K562 (cell line): ENCODE results near the gene PNPO. TPM values are rescaled to one million over a fixed set of nuclear protein-coding genes. Genes with fewer than 3 reads are reported as not detected.

Experiments
- E2F3 ChIP-seq: fragments of 250-450 bp; sonication (Bioruptor Pico); IDR thresholded peaks from 2 replicates; pipeline ENCODE4 v1.4.0; 2020; ENCODE audit warnings: mild to moderate bottlenecking
- FOXP1 ChIP-seq: sonication (generic); formaldehyde crosslinking; IDR thresholded peaks from 2 replicates; pipeline ENCODE4 v1.8.0; 2022; ENCODE audit warnings: mild to moderate bottlenecking, missing genetic modification reagents
- GATA2 ChIP-seq: sonication (generic); formaldehyde crosslinking; IDR thresholded peaks from 2 replicates; pipeline ENCODE4 v1.4.0; 2020; ENCODE audit warnings: mild to moderate bottlenecking, missing genetic modification reagents
- HEY1 ChIP-seq: fragments of 250-450 bp; sonication (Bioruptor Pico); IDR thresholded peaks from 2 replicates; pipeline ENCODE4 v1.5.0; 2020; ENCODE audit warnings: mild to moderate bottlenecking, moderate library complexity, borderline replicate concordance
- HNRNPH1 ChIP-seq: fragments of 200-400 bp; formaldehyde crosslinking; optimal IDR thresholded peaks from 2 replicates; pipeline ENCODE3; 2017; ENCODE audit warnings: low read depth, mild to moderate bottlenecking, low read length, moderate library complexity
- HNRNPL ChIP-seq: fragments of 200-400 bp; formaldehyde crosslinking; IDR thresholded peaks from 2 replicates; pipeline ENCODE4 v1.6.1; 2017; ENCODE audit warnings: low read depth, mild to moderate bottlenecking, low read length
- MNT ChIP-seq, 2 experiments: fragments of 450-650 bp; conservative IDR thresholded peaks; 2 replicates each; pipeline ENCODE4 v1.6.1; 2017; ENCODE audit warnings: mild to moderate bottlenecking in 2 of 2, moderate library complexity in 2 of 2
- NR1H2 ChIP-seq: sonication (generic); formaldehyde crosslinking; IDR thresholded peaks from 2 replicates; pipeline ENCODE4 v1.4.0; 2020; ENCODE audit warnings: mild to moderate bottlenecking, missing genetic modification reagents
- OTX1 ChIP-seq: fragments of 450-650 bp; formaldehyde crosslinking; IDR thresholded peaks from 2 replicates; pipeline ENCODE4 v1.4.0; 2022; ENCODE audit warnings: mild to moderate bottlenecking
- PURB ChIP-seq: sonication (generic); formaldehyde crosslinking; IDR thresholded peaks from 2 replicates; pipeline ENCODE4 v1.9.0; 2021; ENCODE audit warnings: low read depth, mild to moderate bottlenecking, missing genetic modification reagents
- RBBP5 ChIP-seq: fragments of 200-600 bp; sonication (generic); IDR thresholded peaks from 2 replicates; pipeline ENCODE4 v1.6.1; 2012; ENCODE audit warnings: borderline replicate concordance, mild to moderate bottlenecking, low read length, control low read depth, inconsistent platforms; ENCODE audit not compliant: insufficient read depth, poor library complexity, severe bottlenecking
- RBM17 ChIP-seq: fragments of 200-400 bp; formaldehyde crosslinking; IDR thresholded peaks from 2 replicates; pipeline ENCODE4 v1.6.1; 2017; ENCODE audit warnings: low read depth, mild to moderate bottlenecking, low read length, borderline replicate concordance
- SMARCE1 ChIP-seq: fragments of 450-650 bp; IDR thresholded peaks from 2 replicates; pipeline ENCODE4 v1.7.1; 2016; ENCODE audit warnings: mild to moderate bottlenecking
- STAT5A ChIP-seq: IDR thresholded peaks from 2 replicates; pipeline ENCODE4 v1.6.1; 2012; ENCODE audit warnings: low read length, inconsistent platforms, borderline replicate concordance
- TBP ChIP-seq: optimal IDR thresholded peaks from 2 replicates; pipeline ENCODE3; 2011; ENCODE audit warnings: low read depth, low read length, improper control_type of control experiment
- ZNF263 ChIP-seq: sonication (generic); formaldehyde crosslinking; IDR thresholded peaks from 2 replicates; pipeline ENCODE4 v1.8.0; 2022; ENCODE audit warnings: mild to moderate bottlenecking, missing genetic modification reagents, borderline replicate concordance
- ZNF431 ChIP-seq: sonication (generic); formaldehyde crosslinking; IDR thresholded peaks from 2 replicates; pipeline ENCODE4 v1.8.0; 2022; ENCODE audit warnings: mild to moderate bottlenecking, missing genetic modification reagents
- ZNF512 ChIP-seq: IDR thresholded peaks from 2 replicates; pipeline ENCODE4 v1.6.1; 2016; ENCODE audit warnings: missing genetic modification characterization, missing compliant biosample characterization
- polyA plus RNA-seq, 8 experiments: library from polyadenylated mRNA; depleted of rRNA in 4 of 8; stranded (reverse) in 5 of 8; unstranded in 3 of 8; fragments of >200 nt; fragmentation: Nextera tagmentation in 2 of 8; fragmentation: Illumina TruSeq in 1 of 8; extraction: Ambion mirVana in 2 of 8; extraction: Trizol in 1 of 8; gene quantifications; 2 replicates each; pipeline versions ENCODE4 v1.2.1 to v1.2.3, GENCODE V29; 2011 to 2014; ENCODE audit warnings: inconsistent platforms in 1 of 8, missing spikeins in 1 of 8
- total RNA-seq, 7 experiments: library from RNA; depleted of rRNA in 6 of 7; stranded (reverse); fragments of >200 nt in 6 of 7; fragmentation: Illumina TruSeq in 2 of 7; extraction: Trizol in 2 of 7; gene quantifications; 2 replicates each; pipeline versions ENCODE4 v1.2.1 to v1.2.3, GENCODE V29; 2011 to 2021; ENCODE audit warnings: low replicate concordance in 1 of 7
- TF ChIP-seq, protein P1 (sequence below): fragments of 250-450 bp; sonication (Bioruptor Pico); IDR thresholded peaks from 2 replicates; pipeline ENCODE4 v1.5.0; 2020; ENCODE audit warnings: mild to moderate bottlenecking

PNPO gene
- total and polyA plus RNA-seq, 9 of the 15 experiments (the other 6 are each of a cell fraction or from before 2014, with no cell fraction given): 16.6 to 39.0 (median 27.4) TPM

- TF ChIP-seq GATA2 (CRISPR knock-in tag) (no peak), OTX1 (CRISPR knock-in tag) (no peak), RBBP5 (no peak), STAT5A (no peak), E2F3 (CRISPR knock-in tag) (no peak), HEY1 (CRISPR knock-in tag) (no peak), ZNF512 (tag) (no peak), HNRNPL (no peak), ZNF431 (no peak), FOXP1 (CRISPR knock-in tag) (no peak), SMARCE1 (no peak), HNRNPH1 (no peak), PURB (CRISPR knock-in tag) (no peak), NR1H2 (CRISPR knock-in tag) (no peak), RBM17 (no peak), MNT (conservative IDR thresholded peaks at IDR 0.05) (peak in 1 of 2 experiments; percentile 40; a peak in 1 of 4 replicates), TBP (no peak), ZNF263 (no peak)
- TF ChIP-seq, protein P1, sequence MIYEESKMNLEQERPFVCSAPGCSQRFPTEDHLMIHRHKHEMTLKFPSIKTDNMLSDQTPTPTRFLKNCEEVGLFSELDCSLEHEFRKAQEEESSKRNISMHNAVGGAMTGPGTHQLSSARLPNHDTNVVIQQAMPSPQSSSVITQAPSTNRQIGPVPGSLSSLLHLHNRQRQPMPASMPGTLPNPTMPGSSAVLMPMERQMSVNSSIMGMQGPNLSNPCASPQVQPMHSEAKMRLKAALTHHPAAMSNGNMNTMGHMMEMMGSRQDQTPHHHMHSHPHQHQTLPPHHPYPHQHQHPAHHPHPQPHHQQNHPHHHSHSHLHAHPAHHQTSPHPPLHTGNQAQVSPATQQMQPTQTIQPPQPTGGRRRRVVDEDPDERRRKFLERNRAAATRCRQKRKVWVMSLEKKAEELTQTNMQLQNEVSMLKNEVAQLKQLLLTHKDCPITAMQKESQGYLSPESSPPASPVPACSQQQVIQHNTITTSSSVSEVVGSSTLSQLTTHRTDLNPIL: no peak
These were observed 5.6 kb downstream of the PNPO start (continued) for GRCh38 chr17:47946929-47947397.
